ENCODE results near the gene LAIR1.
"Not testable (repeated sequence)": the region's sequence is repeated elsewhere in the genome, so short reads cannot be mapped to it uniquely, and the experiment has no call there.

The LAIR1 gene

GRCh38 chr19:54338521-54338920 is 26.2 kb downstream of the LAIR1 start:
- DNase-seq: no peak

GRCh38 chr19:54337858-54338230 is 26.9 kb downstream of the LAIR1 start:
- no peak for DNase-seq

GRCh38 chr19:54336893-54337857 is 27.6 kb downstream of the LAIR1 start:
- DNase-seq: no peak

GRCh38 chr19:54335979-54336892 is 28.5 kb downstream of the LAIR1 start:
- DNase-seq: no peak

GRCh38 chr19:54335164-54335563 is 29.6 kb downstream of the LAIR1 start:
- peak; percentile 44 for DNase-seq

GRCh38 chr19:54333586-54334298 is 31.0 kb downstream of the LAIR1 start:
- DNase-seq: no peak

GRCh38 chr19:54332149-54332548 is 32.6 kb downstream of the LAIR1 start:
- DNase-seq: no peak

- no peak for DNase-seq
Observed at GRCh38 chr19:54331626-54332025, 33.1 kb downstream of the LAIR1 start.

- DNase-seq: no peak
Observed at GRCh38 chr19:54329476-54330165, 35.1 kb downstream of the LAIR1 start.

- not testable (repeated sequence) for DNase-seq
Observed at GRCh38 chr19:54328781-54329180, 36.0 kb downstream of the LAIR1 start.

- no peak for DNase-seq
Observed at GRCh38 chr19:54325631-54326030, 39.1 kb downstream of the LAIR1 start.

- peak; percentile 79 for DNase-seq
Observed at GRCh38 chr19:54325194-54325621, 39.5 kb downstream of the LAIR1 start.

- no peak for DNase-seq
Observed at GRCh38 chr19:54324071-54324470, 40.7 kb downstream of the LAIR1 start.

GRCh38 chr19:54322934-54323333 is 41.8 kb downstream of the LAIR1 start:
- DNase-seq: not testable (repeated sequence)

- not testable (repeated sequence) for DNase-seq
Observed at GRCh38 chr19:54322295-54322694, 42.4 kb downstream of the LAIR1 start.

GRCh38 chr19:54319892-54320670 is 44.6 kb downstream of the LAIR1 start:
- DNase-seq: no peak

GRCh38 chr19:54319049-54319448 is 45.7 kb downstream of the LAIR1 start:
- DNase-seq: peak; percentile 57

GRCh38 chr19:54317965-54318240 is 46.8 kb downstream of the LAIR1 start:
- no peak for DNase-seq

- peak; percentile 31 for DNase-seq
Observed at GRCh38 chr19:54317108-54317964, 47.4 kb downstream of the LAIR1 start.

- DNase-seq: peak; percentile 26
Observed at GRCh38 chr19:54316746-54317107, 48.0 kb downstream of the LAIR1 start.

- DNase-seq: no peak
Observed at GRCh38 chr19:54315956-54316355, 48.8 kb downstream of the LAIR1 start.

Data from hematopoietic multipotent progenitor cell treated with erythropoietin and hydrocortisone succinate and interleukin-3 and kit ligand, for 4 days (in vitro differentiated cells).